ENCODE measurements around the gene RMDN2.

GRCh38 chr2:37993143-37993542 is 68.1 kb downstream of the RMDN2 start:
- TF ChIP-seq CTCF (IDR thresholded peaks at IDR 0.05; ENCODE audit: insufficient read depth, low read length, poor library complexity, severe bottlenecking) (no peak), EZH2phosphoT487 (conservative IDR thresholded peaks at IDR 0.05; ENCODE audit: low read length) (no peak)
